NCI-H1417 (cell line): ENCODE measurements around the gene VEGFC.
A peak's percentile ranks its signal among the peaks of the same experiment; 100 is the strongest.

Experiments used
- DNase-seq, 3 experiments: peaks; one replicate each; lab custom pipeline; 2025; lab: John Stamatoyannopoulos, UW

The VEGFC gene

GRCh38 chr4:176798540-176798939 is 5.8 kb upstream of the VEGFC start:
- no peak for DNase-seq

GRCh38 chr4:176795441-176795840 is 2.7 kb upstream of the VEGFC start:
- DNase-seq, result no peak

- no peak for DNase-seq
Observed at GRCh38 chr4:176794651-176795050, 1.9 kb upstream of the VEGFC start.

GRCh38 chr4:176794151-176794550 is 1.4 kb upstream of the VEGFC start:
- DNase-seq, result no peak

GRCh38 chr4:176793060-176793605 is 411 bp upstream of the VEGFC start:
- no peak for DNase-seq

GRCh38 chr4:176791591-176792325 is 964 bp downstream of the VEGFC start:
- DNase-seq, result peak in 2 of 3 experiments; percentile 63 to 69

GRCh38 chr4:176790398-176790797 is 2.3 kb downstream of the VEGFC start:
- no peak for DNase-seq

- DNase-seq, result peak in 2 of 3 experiments; percentile 18 to 70
Observed at GRCh38 chr4:176789955-176790354, 2.8 kb downstream of the VEGFC start.

- DNase-seq, result no peak
Observed at GRCh38 chr4:176788971-176789370, 3.8 kb downstream of the VEGFC start.

GRCh38 chr4:176788248-176788647 is 4.5 kb downstream of the VEGFC start:
- no peak for DNase-seq

- no peak for DNase-seq
Observed at GRCh38 chr4:176784816-176785215, 7.9 kb downstream of the VEGFC start.

- DNase-seq, result no peak
Observed at GRCh38 chr4:176782794-176783193, 9.9 kb downstream of the VEGFC start.

GRCh38 chr4:176782191-176782590 is 10.5 kb downstream of the VEGFC start:
- DNase-seq, result no peak

- DNase-seq, result peak in 1 of 3 experiments; percentile 32
Observed at GRCh38 chr4:176781739-176782100, 11.0 kb downstream of the VEGFC start.

GRCh38 chr4:176780995-176781738 is 11.6 kb downstream of the VEGFC start:
- peak in 2 of 3 experiments; percentile 13 to 55 for DNase-seq

GRCh38 chr4:176779421-176779820 is 13.3 kb downstream of the VEGFC start:
- no peak for DNase-seq

GRCh38 chr4:176778491-176778890 is 14.2 kb downstream of the VEGFC start:
- DNase-seq, result peak in 1 of 3 experiments; percentile 28

GRCh38 chr4:176778063-176778462 is 14.7 kb downstream of the VEGFC start:
- DNase-seq, result peak in 1 of 3 experiments; percentile 28

GRCh38 chr4:176775338-176775737 is 17.4 kb downstream of the VEGFC start:
- no peak for DNase-seq

- no peak for DNase-seq
Observed at GRCh38 chr4:176774852-176775251, 17.9 kb downstream of the VEGFC start.

- no peak for DNase-seq
Observed at GRCh38 chr4:176769514-176769913, 23.2 kb downstream of the VEGFC start.

GRCh38 chr4:176767183-176767582 is 25.5 kb downstream of the VEGFC start:
- no peak for DNase-seq

- no peak for DNase-seq
Observed at GRCh38 chr4:176762661-176763308, 29.9 kb downstream of the VEGFC start.
